K562 (cell line): ENCODE results near the gene DIAPH3. TPM values are rescaled to one million over a fixed set of nuclear protein-coding genes. Genes with fewer than 3 reads are reported as not detected.

Experiments
- ATAC-seq: fragments of 200-7000 bp; cut with Tn5 transposase; 3 replicates; pipeline ENCODE4 v1.9.1; 2020; ENCODE audit warnings: moderate library complexity
- BruUV-seq: library from RNA; stranded (reverse); fragments of 400-500 nt; replicated peaks from 2 replicates; lab custom pipeline; 2021; lab: Mats Ljungman, UMichigan
- CTCF ChIA-PET: fragments of 300-600 bp; formaldehyde crosslinking; extraction: SDS; loops from one replicate; lab custom pipeline; 2021; ENCODE audit warnings: low intra/inter-chr PET ratio; lab: Yijun Ruan, JAX
- POLR2A ChIA-PET: fragments of 300-600, 350-650 bp; sonication (Branson Sonifier 250); formaldehyde crosslinking; extraction: SDS; loops from one replicate; lab custom pipeline; 2021; ENCODE audit warnings: antibody characterized with exemption, inconsistent platforms; lab: Yijun Ruan, JAX
- DNase-seq, 4 experiments: peaks; one replicate each; pipeline versions ENCODE4 v3.0.0 to v3.0.0-alpha.2; 2011 to 2018; ENCODE audit warnings: low spot score in 3 of 4, mixed read lengths in 3 of 4; ENCODE audit errors: extremely low read depth in 1 of 4
- FAIRE-seq: peaks from 2 replicates; lab custom pipeline; 2011; peaks lifted over from hg19 to GRCh38; lab: Jason Lieb, UNC
- H2AFZ ChIP-seq: 2 replicates; pipeline ENCODE4 v1.6.0; 2011; ENCODE audit warnings: low read depth, low read length, control low read depth, inconsistent platforms
- H3K27ac ChIP-seq: fragments of 200-600 bp; 3 replicates; pipeline ENCODE4 v1.8.0; 2011; ENCODE audit warnings: low read depth, mild to moderate bottlenecking, control low read depth, inconsistent platforms, low read length, moderate library complexity, mixed read lengths; ENCODE audit errors: extremely low read depth
- H3K27me3 ChIP-seq, 2 experiments: fragments of 300-600 bp in 1 of 2; 2 replicates in 1 of 2; 3 replicates in 1 of 2; pipeline versions ENCODE4 v1.6.0 to v1.8.0; 2011; ENCODE audit warnings: inconsistent platforms in 2 of 2, low read length in 2 of 2, mild to moderate bottlenecking in 1 of 2, mixed read lengths in 1 of 2, moderate library complexity in 1 of 2; ENCODE audit not compliant: control insufficient read depth in 2 of 2, insufficient read depth in 2 of 2
- H3K36me3 ChIP-seq: fragments of 300-600 bp; 3 replicates; pipeline ENCODE4 v1.8.0; 2011; ENCODE audit warnings: mild to moderate bottlenecking, low read length, inconsistent platforms; ENCODE audit not compliant: control insufficient read depth, insufficient read depth
- H3K4me1 ChIP-seq, 2 experiments: fragments of 200-600 bp in 1 of 2; replicated peaks in 1 of 2; 2 replicates in 1 of 2; 3 replicates in 1 of 2; pipeline versions ENCODE4 v1.5.1 to v1.8.0; 2011; ENCODE audit warnings: inconsistent platforms in 2 of 2, low read length in 2 of 2, mild to moderate bottlenecking in 1 of 2, mixed read lengths in 1 of 2, moderate library complexity in 1 of 2; ENCODE audit not compliant: control insufficient read depth in 2 of 2, insufficient read depth in 2 of 2
- H3K4me2 ChIP-seq: 2 replicates; pipeline ENCODE4 v1.6.1; 2011; ENCODE audit warnings: low read length, control low read depth, inconsistent platforms, mixed read lengths; ENCODE audit not compliant: insufficient read depth
- H3K4me3 ChIP-seq: fragments of 200-600 bp; sonication (generic), shearing (Covaris generic); 2 replicates; pipeline ENCODE4 v1.5.1; 2016; ENCODE audit warnings: control low read depth, inconsistent platforms
- H3K79me2 ChIP-seq: fragments of 200-600 bp; 3 replicates; pipeline ENCODE4 v1.8.0; 2011; ENCODE audit warnings: low read length, inconsistent platforms; ENCODE audit not compliant: control insufficient read depth, insufficient read depth
- H3K9ac ChIP-seq, 2 experiments: 2 replicates each; pipeline versions ENCODE4 v1.6.0 to v1.6.1; 2011; ENCODE audit warnings: low read depth in 2 of 2, low read length in 2 of 2, control low read depth in 1 of 2, inconsistent platforms in 1 of 2, mild to moderate bottlenecking in 1 of 2, mixed read lengths in 1 of 2; ENCODE audit not compliant: insufficient read depth in 1 of 2
- H3K9me1 ChIP-seq: one replicate; pipeline ENCODE4 v1.6.0; 2011; ENCODE audit warnings: inconsistent platforms, mild to moderate bottlenecking, low read length, moderate library complexity; ENCODE audit not compliant: control insufficient read depth, insufficient read depth
- H3K9me3 ChIP-seq: replicated peaks from 2 replicates; pipeline ENCODE4 v1.5.1; 2011; ENCODE audit warnings: low read depth, low read length, inconsistent platforms; ENCODE audit not compliant: control insufficient read depth, insufficient read depth
- H4K20me1 ChIP-seq: replicated peaks from 2 replicates; pipeline ENCODE4 v1.6.1; 2011; ENCODE audit warnings: low read length, inconsistent platforms, mixed read lengths; ENCODE audit not compliant: control insufficient read depth, insufficient read depth
- BHLHE40 ChIP-seq: IDR thresholded peaks from 2 replicates; pipeline ENCODE4 v1.6.1; 2011; ENCODE audit warnings: low read length, improper control_type of control experiment
- ESRRB ChIP-seq: fragments of 250-450 bp; sonication (Bioruptor Pico); IDR thresholded peaks from 2 replicates; pipeline ENCODE4 v1.5.0; 2020; ENCODE audit warnings: mild to moderate bottlenecking, moderate library complexity, borderline replicate concordance
- ETV6 ChIP-seq, 3 experiments: fragments of 150-350 bp in 1 of 3; sonication (generic) in 1 of 3; formaldehyde crosslinking in 1 of 3; IDR thresholded peaks; 2 replicates each; pipeline versions ENCODE4 v1.6.1 to v1.8.0; 2014 to 2022; ENCODE audit warnings: borderline replicate concordance in 2 of 3, low read depth in 2 of 3, antibody characterized with exemption in 1 of 3, low read length in 1 of 3, mild to moderate bottlenecking in 1 of 3, missing genetic modification reagents in 1 of 3
- HBP1 ChIP-seq: fragments of 450-650 bp; formaldehyde crosslinking; IDR thresholded peaks from 2 replicates; pipeline ENCODE4 v1.4.0; 2022; ENCODE audit warnings: missing genetic modification characterization
- HDAC8 ChIP-seq: fragments of 450-650 bp; IDR thresholded peaks from 2 replicates; pipeline ENCODE4 v1.6.1; 2016; ENCODE audit warnings: mild to moderate bottlenecking, missing genetic modification characterization, moderate library complexity, missing compliant biosample characterization
- HDGF ChIP-seq: fragments of 450-650 bp; IDR thresholded peaks from 2 replicates; pipeline ENCODE4 v1.6.1; 2016
- HES1 ChIP-seq: fragments of 450-650 bp; IDR thresholded peaks from 2 replicates; pipeline ENCODE4 v1.6.1; 2016; ENCODE audit warnings: low read depth, mild to moderate bottlenecking, moderate library complexity
- HLTF ChIP-seq: fragments of 450-650 bp; IDR thresholded peaks from 2 replicates; pipeline ENCODE4 v1.6.1; 2016
- NONO ChIP-seq, 2 experiments: fragments of 200-400 bp in 1 of 2; fragments of 450-650 bp in 1 of 2; formaldehyde crosslinking in 1 of 2; IDR thresholded peaks; 2 replicates each; pipeline ENCODE4 v1.6.1; 2017; ENCODE audit warnings: low read depth in 2 of 2, mild to moderate bottlenecking in 2 of 2, moderate library complexity in 2 of 2, low read length in 1 of 2
- NR4A1 ChIP-seq, 2 experiments: fragments of 250-450 bp in 1 of 2; fragments of 450-650 bp in 1 of 2; sonication (Bioruptor Pico) in 1 of 2; IDR thresholded peaks; 2 replicates each; pipeline versions ENCODE4 v1.4.0 to v1.6.1; 2016 to 2020; ENCODE audit warnings: mild to moderate bottlenecking in 2 of 2, missing compliant biosample characterization in 1 of 2, missing genetic modification characterization in 1 of 2, moderate library complexity in 1 of 2
- SIN3B ChIP-seq: fragments of 450-650 bp; IDR thresholded peaks from 2 replicates; pipeline ENCODE4 v1.6.1; 2017; ENCODE audit warnings: low read depth, mild to moderate bottlenecking, moderate library complexity
- SP2 ChIP-seq: IDR thresholded peaks from 2 replicates; pipeline ENCODE4 v1.6.1; 2011; ENCODE audit warnings: mild to moderate bottlenecking, low read depth, low read length, moderate library complexity; ENCODE audit not compliant: poor library complexity, severe bottlenecking; ENCODE audit errors: extremely low read depth
- TSC22D4 ChIP-seq: fragments of 450-650 bp; IDR thresholded peaks from 2 replicates; pipeline ENCODE4 v1.6.1; 2016; ENCODE audit warnings: missing genetic modification characterization, missing biosample characterization, control low read depth
- U2AF2 ChIP-seq: fragments of 200-400 bp; formaldehyde crosslinking; optimal IDR thresholded peaks from 2 replicates; pipeline ENCODE3; 2017; ENCODE audit warnings: low read depth, mild to moderate bottlenecking, low read length
- ZNF24 ChIP-seq: fragments of 450-650 bp; IDR thresholded peaks from 2 replicates; pipeline ENCODE4 v1.6.1; 2016
- ZNF436 ChIP-seq: fragments of 250-450, 450-650 bp; sonication (Bioruptor Pico); formaldehyde crosslinking; IDR thresholded peaks from 2 replicates; pipeline ENCODE4 v1.7.0; 2020; ENCODE audit warnings: mild to moderate bottlenecking
- WGBS: fragments of 100-300 bp; shearing (Covaris generic); methylation state at CpG from one replicate; pipeline ENCODE4 v1.1.6; 2016; ENCODE audit warnings: low coverage, mixed read lengths; ENCODE audit not compliant: insufficient coverage; ENCODE audit errors: missing lambda C conversion rate; 5-methylcytosine and 5-hydroxymethylcytosine counted together
- in situ Hi-C: fragments of 300-500 bp; cut with MboI; formaldehyde crosslinking; loops from 4 replicates; pipeline ENCODE4 v1.15.0; 2018; ENCODE audit warnings: inconsistent platforms, mixed read lengths
- intact Hi-C: fragments of 100-400 bp; cut with micrococcal nuclease; formaldehyde crosslinking; loops from 2 replicates; pipeline ENCODE4 v1.14.2; 2022
- polyA plus RNA-seq, 8 experiments: library from polyadenylated mRNA; depleted of rRNA in 4 of 8; stranded (reverse) in 5 of 8; unstranded in 3 of 8; fragments of >200 nt; fragmentation: Nextera tagmentation in 2 of 8; fragmentation: Illumina TruSeq in 1 of 8; extraction: Ambion mirVana in 2 of 8; extraction: Trizol in 1 of 8; gene quantifications; 2 replicates each; pipeline versions ENCODE4 v1.2.1 to v1.2.3, GENCODE V29; 2011 to 2014; ENCODE audit warnings: inconsistent platforms in 1 of 8, missing spikeins in 1 of 8
- total RNA-seq, 7 experiments: library from RNA; depleted of rRNA in 6 of 7; stranded (reverse); fragments of >200 nt in 6 of 7; fragmentation: Illumina TruSeq in 2 of 7; extraction: Trizol in 2 of 7; gene quantifications; 2 replicates each; pipeline versions ENCODE4 v1.2.1 to v1.2.3, GENCODE V29; 2011 to 2021; ENCODE audit warnings: low replicate concordance in 1 of 7

Gene DIAPH3
- total and polyA plus RNA-seq, 9 of the 15 experiments (the other 6 are each of a cell fraction or from before 2014, with no cell fraction given): 9.0 to 18.7 (median 14.7) TPM

GRCh38 chr13:59746291-59746962 lies 417.3 kb downstream of the DIAPH3 start:
- Histone ChIP-seq H2AFZ (no peak overlapping the region), H3K36me3 (no peaks in the 10 kb centered on the region), H3K4me2 (no peak overlapping the region), H3K4me1 (peaks cover 0 to 4% of the 10 kb centered on the region in 2 experiments; a peak in 2 of 5 replicates), H3K9me1 (no peaks in the 10 kb centered on the region), H3K27me3 (no peaks in the 10 kb centered on the region), H3K4me3 (no peak overlapping the region), H3K79me2 (no peaks in the 10 kb centered on the region), H3K27ac (no peak overlapping the region), H3K9me3 (no peaks in the 10 kb centered on the region), H3K9ac (no peak overlapping the region), H4K20me1 (no peaks in the 10 kb centered on the region)
- TF ChIP-seq HLTF (no peak), ESRRB (CRISPR knock-in tag) (no peak), ZNF24 (no peak), HDAC8 (tag) (no peak), U2AF2 (no peak), SP2 (no peak), ETV6 (IDR thresholded peaks at IDR 0.05; ENCODE audit: borderline replicate concordance in 1 of 2, low read depth in 2 of 2, low read length in 1 of 2) (no peak), ETV6 (CRISPR knock-in tag; IDR thresholded peaks at IDR 0.05; ENCODE audit: borderline replicate concordance) (no peak), TSC22D4 (tag) (no peak), HBP1 (CRISPR knock-in tag) (no peak), HES1 (no peak), BHLHE40 (no peak), ZNF436 (no peak), SIN3B (no peak), NR4A1 (CRISPR knock-in tag; IDR thresholded peaks at IDR 0.05) (no peak), NR4A1 (tag; IDR thresholded peaks at IDR 0.05) (no peak), NONO (IDR thresholded peaks at IDR 0.05; ENCODE audit: low read depth in 2 of 2, low read length in 1 of 2) (no peak), HDGF (no peak)
- DNase-seq (no peak), FAIRE-seq (no peak), ATAC-seq (no peak)
- no TSS peak for BruUV-seq
- intact Hi-C loops (no loop called here), in situ Hi-C loops (no loop called here)
- POLR2A ChIA-PET: interaction anchor here (0.6 to 0.8 kb wide), 2 partner anchors 9 to 625 kb away, joined by 3 read pairs; no protein-coding TSS in a partner anchor
- WGBS: 74% methylated on average over 5 of the region's 5 CpGs
- CTCF ChIA-PET: no interaction called here
